LNCaP clone FGC (cell line): Measurements from ENCODE around the gene PGS1.

Experiments
- DNase-seq: peaks from one replicate; pipeline ENCODE4 v3.0.0-alpha.2; 2011; ENCODE audit warnings: low read depth
- H3K4me3 ChIP-seq: 2 replicates; pipeline ENCODE4 v1.5.1; 2011; ENCODE audit warnings: mild to moderate bottlenecking, low read depth, low read length, control low read depth
- TF ChIP-seq, protein P1 (sequence below): IDR thresholded peaks from 2 replicates; pipeline ENCODE4 v1.5.1; 2012; ENCODE audit warnings: mild to moderate bottlenecking; ENCODE audit not compliant: control insufficient read depth, insufficient read depth; ENCODE audit errors: extremely low read depth

PGS1 gene

DNA sequence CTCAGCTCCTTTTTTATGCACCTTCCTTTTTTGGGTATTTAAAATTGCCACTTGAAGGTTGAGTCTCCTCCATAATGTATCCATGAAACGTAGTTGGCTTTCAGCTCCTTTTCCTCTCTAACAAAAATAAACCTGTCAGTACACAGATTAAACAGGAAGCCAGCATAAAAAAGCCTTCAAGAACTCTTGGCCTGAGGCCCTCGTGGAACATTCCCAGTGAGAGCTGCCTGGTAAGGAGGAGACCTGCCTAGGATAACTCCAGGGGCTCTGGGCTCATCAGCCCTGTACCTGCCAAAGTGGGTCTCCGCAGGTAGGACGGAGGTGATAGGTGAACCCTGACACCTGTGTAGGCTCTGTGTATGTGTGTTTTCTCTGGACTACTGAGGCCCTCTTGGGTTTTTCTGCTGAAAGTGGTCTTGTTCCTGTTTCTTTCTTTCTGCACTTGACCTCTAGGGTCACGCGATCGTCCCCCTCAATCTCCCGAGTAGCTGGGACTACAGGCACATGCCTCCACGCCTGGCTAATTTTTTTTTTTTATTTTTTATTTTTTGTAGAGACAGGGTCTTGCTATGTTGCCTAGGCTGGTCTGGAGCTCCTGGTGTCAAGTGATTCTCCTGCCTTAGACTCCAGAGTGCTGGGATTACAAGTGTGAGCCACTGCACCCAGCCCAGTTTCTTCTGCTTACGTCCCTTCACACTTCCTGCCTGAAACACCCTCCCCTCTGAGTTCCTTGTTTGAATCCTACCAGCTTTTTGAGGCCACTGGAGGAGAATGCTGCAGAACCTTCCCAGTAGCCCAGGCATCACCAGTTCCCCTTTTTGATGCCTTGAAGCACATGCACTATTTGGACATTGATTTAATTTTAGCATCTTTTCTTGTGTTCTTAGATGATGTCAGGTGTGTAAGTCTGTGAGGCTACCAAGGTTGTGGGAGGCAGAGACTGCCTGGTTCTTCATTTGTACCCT lies 9.8 kb downstream of the PGS1 start:
- H3K4me3 ChIP-seq, result no peak overlapping the region
- peak; percentile 83 for DNase-seq
- TF ChIP-seq, protein P1, sequence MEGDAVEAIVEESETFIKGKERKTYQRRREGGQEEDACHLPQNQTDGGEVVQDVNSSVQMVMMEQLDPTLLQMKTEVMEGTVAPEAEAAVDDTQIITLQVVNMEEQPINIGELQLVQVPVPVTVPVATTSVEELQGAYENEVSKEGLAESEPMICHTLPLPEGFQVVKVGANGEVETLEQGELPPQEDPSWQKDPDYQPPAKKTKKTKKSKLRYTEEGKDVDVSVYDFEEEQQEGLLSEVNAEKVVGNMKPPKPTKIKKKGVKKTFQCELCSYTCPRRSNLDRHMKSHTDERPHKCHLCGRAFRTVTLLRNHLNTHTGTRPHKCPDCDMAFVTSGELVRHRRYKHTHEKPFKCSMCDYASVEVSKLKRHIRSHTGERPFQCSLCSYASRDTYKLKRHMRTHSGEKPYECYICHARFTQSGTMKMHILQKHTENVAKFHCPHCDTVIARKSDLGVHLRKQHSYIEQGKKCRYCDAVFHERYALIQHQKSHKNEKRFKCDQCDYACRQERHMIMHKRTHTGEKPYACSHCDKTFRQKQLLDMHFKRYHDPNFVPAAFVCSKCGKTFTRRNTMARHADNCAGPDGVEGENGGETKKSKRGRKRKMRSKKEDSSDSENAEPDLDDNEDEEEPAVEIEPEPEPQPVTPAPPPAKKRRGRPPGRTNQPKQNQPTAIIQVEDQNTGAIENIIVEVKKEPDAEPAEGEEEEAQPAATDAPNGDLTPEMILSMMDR, result no peak

DNA sequence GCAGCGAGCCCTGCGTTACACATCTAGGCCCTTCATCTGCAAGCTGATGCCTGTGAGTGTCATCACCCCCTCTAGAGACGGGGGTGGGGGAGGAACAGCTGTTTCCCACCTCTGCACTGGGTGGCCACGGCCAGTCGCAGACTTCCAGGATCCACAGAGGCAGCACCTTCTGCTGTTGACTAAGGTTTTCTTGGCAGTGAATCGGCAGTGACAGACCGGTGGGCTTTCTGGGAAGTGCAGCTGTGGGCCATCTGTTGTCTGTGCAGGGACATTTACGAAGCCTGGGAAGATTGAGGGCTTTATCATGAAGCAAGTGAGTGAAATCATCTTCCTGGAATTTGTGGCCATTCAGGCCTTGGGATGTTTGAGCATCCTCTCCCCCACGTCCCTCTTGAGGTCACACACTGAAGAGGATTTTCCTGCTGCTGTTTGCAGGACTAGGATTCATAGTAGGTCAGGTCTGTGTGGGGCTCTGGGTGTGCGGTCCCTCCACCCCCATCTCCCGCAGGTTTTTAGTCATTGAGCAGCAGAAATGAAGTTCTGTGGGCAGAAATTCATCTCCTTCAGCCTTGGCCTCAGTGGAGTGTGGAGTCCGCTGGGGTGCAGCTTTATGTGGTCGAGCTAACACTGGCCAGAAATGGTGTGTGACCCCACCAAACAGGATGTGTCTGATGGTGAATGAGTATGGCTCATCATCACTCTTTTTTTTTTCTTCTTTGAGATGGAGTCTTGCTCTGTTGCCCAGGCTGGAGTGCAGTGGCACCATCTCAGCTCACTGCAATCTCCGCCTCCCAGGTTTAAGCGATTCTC lies 12.0 kb downstream of the PGS1 start:
- no peak for DNase-seq
- TF ChIP-seq, protein P1, result no peak
- no peak overlapping the region for H3K4me3 ChIP-seq

DNA sequence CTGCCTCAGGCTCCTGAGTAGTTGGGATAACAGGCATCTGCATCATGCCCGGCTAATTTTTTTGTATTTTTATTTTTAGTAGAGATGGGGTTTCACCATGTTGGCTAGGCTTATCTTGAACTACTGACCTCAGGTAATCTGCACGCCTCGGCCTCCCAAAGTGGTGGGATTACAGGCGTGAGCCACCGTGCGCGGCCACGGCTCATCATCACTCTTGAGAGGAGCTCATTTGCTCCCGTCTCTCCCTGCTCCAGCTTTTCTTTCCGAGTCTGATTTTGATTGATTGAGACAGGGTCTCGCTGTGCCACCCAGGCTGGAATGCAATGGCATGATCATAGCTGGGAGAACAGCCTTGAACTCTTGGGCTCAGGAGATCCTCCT lies 12.6 kb downstream of the PGS1 start:
- no peak for DNase-seq
- TF ChIP-seq, protein P1, result no peak
- no peak overlapping the region for H3K4me3 ChIP-seq

- TF ChIP-seq, protein P1, result no peak
- DNase-seq, result no peak
- H3K4me3 ChIP-seq, result no peak overlapping the region
Measured at GRCh38 chr17:78391843-78392242, 13.4 kb downstream of the PGS1 start.

- no peak overlapping the region for H3K4me3 ChIP-seq
- DNase-seq, result no peak
- TF ChIP-seq, protein P1, result no peak
Measured at GRCh38 chr17:78392295-78392694, 13.8 kb downstream of the PGS1 start.

DNA sequence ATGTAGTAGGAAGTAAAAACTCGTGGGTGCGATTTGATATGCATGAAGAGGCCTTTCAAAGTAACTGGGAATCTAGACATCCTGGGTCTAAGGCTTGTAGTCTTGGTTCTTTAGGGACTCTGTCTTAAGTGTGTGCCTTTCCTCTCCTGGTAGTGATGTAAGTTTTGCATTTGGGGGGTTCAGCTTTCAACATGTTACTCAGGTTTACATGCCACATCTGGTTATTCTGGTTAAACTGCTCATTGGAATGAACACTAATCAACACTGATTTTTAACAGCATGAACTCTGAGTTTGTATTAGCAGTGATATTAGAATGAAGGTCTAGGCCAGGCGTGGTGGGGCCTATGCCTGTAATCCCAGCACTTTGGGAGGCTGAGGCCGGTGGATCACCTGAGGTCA lies 15.1 kb downstream of the PGS1 start:
- DNase-seq, result no peak
- TF ChIP-seq, protein P1, result no peak
- H3K4me3 ChIP-seq, result no peak overlapping the region
